Ureter (tissue), 1 donor: ENCODE data around the gene ZC3HAV1. TPM values are rescaled to one million over a fixed set of nuclear protein-coding genes. Genes with fewer than 3 reads are reported as not detected.
"Not testable (repeated sequence)": the region's sequence is repeated elsewhere in the genome, so short reads cannot be mapped to it uniquely, and the experiment has no call there.

Experiments
- DNase-seq: peaks from one replicate; pipeline ENCODE4 v3.0.0-alpha.2; 2020; ENCODE audit warnings: low spot score
- total RNA-seq: library from RNA; stranded (reverse); gene quantifications from one replicate; pipeline ENCODE4 v1.2.4, GENCODE V29; 2023
- donor health status: DM: yes; HTN: yes; CAD: no.

Gene ZC3HAV1
- total RNA-seq, 1 donor from 2014 or later: 30.0 TPM

DNA sequence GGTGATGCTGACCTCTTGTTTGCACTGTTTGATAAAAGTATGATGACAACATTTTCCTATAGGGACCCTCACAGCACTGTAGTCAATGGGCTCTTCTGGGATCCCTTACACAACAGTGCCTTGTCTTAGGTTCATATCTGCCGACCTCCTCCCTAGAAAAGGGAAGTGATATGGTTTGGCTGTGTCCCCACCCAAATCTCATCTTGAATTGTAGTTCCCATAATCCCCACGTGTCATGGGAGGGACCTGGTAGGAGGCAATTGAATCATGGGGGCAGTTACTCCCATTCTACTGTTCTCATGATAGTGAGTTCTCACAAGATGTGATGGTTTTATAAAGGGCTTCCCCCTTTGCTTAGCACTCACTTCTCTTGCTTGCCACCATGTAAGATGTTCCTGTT is 23.1 kb downstream of the ZC3HAV1 start:
- DNase-seq: no peak

DNA sequence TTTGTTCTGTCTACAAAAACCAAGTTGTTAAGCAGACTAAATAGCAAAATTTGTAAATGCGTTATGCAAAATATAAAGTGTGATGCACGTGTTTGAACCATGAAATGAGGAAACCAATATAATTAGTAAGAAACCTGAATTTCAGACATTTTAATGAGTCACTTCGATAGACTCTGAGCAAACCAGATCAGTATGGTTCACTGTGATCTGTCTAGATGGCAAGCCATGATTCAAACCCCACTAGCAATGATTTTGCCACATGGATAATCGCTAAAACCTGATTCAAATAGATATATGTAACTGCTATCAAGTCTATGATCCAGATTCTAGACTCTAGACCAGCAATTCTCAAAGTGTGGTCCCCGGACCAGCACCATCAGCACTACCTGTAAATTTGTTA is 24.8 kb downstream of the ZC3HAV1 start:
- DNase-seq: no peak

DNA sequence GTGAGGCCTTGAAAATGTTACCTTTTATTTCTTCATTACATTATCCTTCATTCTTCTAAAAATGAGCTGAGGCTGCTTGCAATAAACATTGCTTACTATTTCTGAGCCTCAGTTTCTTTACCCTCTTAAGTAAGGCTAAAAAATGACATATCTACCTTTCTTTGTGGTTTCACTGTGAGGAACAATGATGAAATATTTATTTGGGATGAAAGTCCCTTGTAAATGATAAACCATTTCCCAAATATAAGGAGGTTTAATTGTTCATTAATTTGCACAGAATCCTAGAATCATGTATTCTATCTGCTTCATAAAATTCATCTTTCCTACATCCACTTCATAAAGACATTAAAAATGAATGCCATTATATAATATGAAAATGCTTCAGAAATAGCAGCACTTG is 27.9 kb downstream of the ZC3HAV1 start:
- no peak for DNase-seq

DNA sequence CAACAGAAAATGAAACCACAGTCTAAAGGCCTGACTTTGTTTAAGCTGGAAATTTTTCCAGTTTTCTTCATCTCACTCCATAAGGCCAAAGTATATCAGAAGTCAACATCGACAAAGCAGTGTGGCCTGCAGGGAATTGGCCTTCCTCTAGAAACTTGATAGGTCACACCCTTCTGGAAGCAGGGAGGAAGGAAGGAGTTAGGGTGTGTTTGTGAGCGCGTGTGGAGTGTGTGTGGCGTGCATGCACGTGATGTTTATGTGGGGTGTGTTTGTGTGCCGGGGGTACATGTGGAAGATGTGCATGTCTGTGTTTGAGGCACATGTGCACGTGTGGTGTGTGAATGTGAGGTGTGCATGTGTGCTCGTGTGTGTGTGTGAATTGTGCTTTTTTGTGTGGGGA is 28.6 kb downstream of the ZC3HAV1 start:
- no peak for DNase-seq

DNA sequence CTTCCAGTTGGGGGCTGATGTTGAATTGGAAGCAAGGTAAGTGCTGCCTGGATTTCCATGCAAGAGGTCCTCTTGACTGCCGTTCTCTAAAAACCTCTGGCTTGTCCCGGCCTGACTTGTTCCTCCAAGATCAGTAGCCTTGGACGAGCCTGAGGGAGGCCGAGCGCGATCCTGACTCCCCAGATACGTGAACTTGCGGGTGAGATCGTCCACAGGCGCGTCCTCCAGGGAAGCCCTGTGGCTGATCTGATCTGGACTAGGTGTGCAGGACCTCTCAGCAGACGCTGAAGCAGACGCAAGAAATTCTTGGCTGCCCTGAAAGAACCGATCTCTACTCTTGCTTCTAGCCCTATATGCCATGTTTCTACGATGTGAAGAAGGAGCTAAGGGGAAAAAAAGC is 29.7 kb downstream of the ZC3HAV1 start:
- DNase-seq: peak; percentile 32

DNA sequence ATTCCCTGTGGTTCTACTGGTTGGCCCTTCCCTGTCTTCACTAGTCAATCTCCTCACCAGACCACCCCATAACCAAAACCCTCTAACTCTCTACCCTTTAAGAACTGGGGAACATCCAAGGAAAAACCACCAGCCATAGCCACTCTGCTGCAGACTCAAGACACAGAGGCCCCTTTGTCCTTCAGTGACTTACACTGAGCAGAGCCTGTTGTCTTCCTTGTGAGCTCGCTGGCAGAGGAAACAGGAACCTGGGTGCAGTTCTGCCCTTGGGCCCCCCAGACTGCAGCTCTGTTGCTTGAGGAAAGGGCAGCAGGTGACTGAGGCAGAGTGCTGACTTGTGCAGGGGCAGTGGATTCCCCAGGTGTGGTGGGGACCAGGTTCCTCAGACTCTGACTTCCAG is 30.6 kb downstream of the ZC3HAV1 start:
- DNase-seq: no peak

DNA sequence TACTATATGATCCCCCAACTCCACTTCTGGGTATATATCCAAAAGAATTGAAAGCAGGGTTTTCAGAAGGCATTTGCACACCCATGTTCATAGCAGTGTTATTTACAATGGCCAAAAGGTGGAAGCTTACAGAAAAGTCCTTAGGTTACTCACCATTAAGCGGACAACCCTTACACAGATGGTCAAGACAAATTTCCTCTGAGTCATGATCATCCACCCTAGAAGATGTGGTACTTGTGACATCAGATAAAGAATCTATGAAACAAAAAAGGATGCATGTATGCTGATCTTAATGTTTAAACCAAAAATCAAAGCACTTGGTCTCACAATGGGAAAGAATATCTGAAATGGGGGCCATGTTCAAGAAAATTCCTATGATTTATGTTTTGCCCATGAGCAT is 31.1 kb downstream of the ZC3HAV1 start:
- DNase-seq: no peak

DNA sequence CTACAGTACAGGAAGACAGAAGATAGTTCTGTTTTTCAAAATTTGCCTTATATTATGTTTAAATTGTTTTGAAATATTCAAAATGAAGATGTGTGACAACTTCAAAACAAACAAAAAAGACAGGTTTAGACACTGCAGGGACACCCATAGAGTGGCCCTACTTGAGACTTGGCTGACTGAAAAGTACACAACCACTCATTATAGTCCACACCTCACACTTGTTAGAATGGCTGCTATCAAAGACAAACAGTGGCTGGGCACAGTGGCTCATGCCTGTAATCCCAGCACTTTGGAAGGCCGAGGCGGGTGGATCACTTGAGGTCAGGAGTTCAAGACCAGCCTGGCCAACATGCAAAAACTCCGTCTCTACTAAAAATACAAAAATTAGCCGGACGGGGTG is 31.8 kb downstream of the ZC3HAV1 start:
- not testable (repeated sequence) for DNase-seq

DNA sequence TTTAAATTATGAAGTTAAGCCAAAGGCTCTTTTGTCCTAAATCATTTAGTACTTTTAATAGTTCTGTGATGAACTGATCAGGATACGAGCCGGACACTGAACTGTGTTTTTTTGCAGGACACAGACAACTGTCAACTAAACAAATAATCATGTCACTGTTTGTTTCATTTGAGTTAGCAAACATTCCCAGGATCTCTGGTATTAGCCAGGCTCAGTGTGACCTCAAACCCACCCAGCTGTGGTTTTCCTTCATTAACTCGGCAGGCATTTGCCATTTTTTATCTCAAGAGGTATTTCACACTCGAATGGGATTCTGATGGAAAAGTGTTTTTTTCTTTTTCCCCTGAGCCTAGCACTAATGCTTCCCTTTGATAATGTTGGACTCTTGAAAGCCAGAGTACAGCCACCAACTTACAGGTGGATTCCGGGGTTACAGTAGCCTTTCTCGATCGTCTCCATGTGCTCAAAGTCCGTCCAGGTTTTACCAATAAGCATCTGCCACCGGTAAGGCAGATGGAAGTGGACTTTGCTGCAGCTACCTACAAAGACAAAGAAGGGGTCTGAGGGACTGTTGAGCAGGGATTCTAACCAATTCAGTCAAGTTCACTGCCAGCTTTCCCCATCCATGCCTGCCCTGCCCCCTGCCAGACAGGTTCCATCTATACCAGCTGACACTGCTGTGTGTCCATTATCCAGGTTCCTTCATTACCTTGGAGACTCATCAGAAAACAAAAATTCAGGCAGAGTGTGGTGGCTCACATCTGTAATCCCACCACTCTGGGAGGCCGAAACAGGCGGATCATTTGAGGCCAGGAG is 33.4 kb downstream of the ZC3HAV1 start:
- DNase-seq: no peak

DNA sequence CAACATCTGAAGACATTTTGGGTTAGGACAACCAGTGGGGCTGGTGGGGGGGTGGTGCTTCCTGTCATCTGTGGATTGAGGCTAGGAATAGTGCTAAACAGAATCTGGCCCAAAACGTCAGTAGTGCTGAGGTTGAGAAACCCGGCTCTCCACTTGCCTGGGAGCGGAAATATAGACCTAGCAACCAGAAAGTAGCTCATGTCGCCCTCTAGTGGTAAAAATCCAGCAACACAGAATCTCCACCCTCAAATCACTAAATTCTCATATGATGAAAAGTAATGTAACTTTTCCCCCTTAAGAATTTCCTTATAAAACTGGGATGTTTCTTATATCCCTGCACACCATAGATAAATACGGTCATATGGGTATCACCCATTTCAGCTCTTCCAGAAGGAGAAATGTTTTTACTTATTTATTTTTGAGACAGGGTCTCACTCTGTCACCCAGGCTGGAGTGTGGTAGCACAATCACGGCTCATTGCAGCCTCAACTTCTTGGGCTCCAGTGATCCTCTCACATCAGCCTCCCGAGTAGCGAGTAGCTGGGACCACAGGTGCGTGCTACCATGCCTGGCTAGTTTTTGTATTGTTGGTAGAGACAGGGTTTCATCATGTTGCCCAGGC is 34.4 kb downstream of the ZC3HAV1 start:
- peak; percentile 75 for DNase-seq

DNA sequence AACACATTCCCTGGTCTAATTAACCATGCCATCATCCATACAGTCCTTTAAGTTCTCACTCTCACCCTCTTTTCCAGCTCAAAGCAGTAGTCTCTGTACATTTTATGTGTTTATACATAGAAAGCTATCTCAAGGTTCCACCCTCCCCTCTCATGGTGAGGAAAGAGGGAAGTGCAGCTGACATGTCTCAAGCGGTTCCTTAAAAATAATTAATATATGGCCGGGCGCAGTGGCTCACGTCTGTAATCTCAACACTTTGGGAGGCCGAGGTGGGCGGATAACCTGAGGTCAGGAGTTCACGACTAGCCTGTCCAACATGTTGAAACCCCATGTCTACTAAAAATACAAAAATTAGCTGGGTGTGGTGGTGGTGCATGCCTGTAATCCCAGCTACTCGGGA is 36.7 kb downstream of the ZC3HAV1 start:
- DNase-seq: no peak

DNA sequence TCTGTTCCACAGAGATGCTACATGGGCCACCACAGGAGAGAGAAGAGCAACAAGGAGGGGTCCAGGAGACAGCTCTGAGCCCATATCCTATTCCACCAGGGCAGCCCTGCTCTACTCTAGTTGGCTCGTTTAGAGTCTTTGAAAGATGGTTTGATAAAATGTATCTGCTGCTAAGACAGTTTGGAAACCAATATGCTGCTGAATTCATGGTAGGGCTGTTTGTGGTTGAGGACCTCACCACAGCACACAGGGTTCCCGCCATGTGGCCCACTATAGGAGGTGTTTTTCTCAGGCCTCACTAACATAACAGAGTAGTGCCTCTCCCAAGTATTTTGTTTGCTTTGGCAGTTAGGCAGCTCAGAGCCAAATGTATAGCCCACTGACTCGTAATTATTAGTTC is 37.8 kb downstream of the ZC3HAV1 start:
- no peak for DNase-seq

DNA sequence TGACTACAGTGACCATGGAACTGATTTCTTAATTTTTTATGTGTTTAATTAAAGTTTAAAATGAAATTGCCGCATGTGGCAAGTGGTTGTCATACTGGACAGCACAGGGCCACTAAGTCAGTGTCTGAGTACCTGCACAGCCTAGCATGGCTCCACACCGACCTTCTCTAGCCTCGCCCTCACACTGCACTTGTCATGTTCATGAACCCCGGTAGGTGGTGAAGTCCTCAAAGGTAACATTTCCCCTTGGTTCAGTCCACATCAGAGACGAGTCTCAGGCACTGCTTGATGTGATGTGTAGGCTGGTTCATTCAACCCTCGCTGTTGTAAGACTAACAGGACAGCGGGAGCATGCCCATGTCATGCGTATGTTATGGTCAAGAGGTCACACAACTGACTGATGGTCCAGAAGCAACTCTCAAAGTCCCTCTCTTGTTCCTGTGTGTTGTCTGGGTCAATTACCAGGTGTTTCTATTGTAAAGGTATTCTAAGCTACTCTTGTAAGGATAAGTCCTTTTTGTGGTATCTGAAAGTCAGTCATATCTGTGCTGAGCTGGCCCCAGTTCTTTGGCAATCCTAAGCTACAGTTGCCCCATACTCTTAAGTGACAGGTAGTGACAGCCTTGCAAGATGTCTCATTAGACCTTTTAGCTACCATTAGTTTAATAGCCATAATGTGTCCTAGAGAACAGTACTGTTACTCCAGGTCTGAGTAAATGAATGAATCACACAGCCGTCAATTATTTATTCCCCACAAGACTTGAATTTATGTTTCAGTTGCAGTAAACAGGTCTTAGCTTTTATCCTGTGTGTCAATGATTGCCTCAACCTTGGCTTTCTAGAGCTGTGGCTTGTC is 40.7 kb downstream of the ZC3HAV1 start:
- DNase-seq: no peak

DNA sequence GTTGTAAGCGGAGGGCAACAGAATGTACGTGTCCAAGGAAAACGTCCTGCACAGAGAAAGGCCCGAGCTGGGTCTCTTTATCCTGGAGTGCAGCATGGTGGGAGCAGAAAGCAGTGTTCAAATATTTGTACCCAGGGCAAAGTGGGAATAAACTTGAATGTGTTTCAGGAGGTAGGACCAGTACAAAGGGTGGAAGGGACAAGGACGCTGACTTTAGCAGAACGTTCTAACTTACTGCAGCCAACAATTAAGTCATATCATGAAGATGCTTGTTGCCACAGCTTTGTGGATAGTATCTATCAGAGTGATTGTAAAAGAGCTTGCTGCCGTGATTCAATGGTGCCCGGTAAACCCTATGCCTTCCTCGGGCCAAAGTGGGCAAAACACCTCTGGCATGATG is 43.2 kb downstream of the ZC3HAV1 start:
- DNase-seq: no peak

DNA sequence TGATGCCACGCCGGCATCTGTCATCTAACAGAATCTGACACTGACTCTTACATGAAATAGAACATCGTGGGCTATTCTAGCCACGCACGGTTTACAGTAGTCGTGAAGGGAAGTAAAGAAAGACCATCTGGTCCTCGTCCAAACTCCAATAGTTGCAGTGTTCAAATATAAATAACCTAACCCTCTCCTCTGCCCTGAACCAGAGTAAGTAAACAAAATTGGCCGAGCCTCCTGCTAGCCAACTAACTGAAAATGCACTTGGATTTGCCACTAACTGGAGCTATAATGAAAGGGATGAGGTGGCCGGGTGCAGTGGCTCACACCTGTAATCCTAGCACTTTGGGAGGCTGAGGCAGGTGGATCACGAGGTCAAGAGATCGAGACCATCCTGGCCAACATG is 44.2 kb downstream of the ZC3HAV1 start:
- DNase-seq: no peak

DNA sequence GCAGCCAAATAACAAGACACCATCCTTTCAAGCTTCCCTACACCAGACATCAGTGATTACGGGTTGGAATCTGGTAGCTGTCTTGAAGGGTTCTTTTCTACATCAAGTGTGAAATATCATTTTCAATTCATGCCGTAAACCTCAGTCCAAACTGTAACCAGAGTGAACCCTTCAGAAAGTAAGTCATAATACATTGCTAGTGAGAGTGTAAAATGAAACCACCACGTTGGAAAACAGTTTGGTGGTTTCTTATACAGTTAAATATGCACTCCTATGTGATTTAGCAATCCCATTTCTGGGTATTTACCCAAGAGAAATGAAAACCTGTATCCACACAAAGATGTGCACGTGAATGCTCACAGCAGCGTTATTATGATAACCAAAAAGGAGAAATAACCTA is 48.1 kb downstream of the ZC3HAV1 start:
- DNase-seq: no peak

DNA sequence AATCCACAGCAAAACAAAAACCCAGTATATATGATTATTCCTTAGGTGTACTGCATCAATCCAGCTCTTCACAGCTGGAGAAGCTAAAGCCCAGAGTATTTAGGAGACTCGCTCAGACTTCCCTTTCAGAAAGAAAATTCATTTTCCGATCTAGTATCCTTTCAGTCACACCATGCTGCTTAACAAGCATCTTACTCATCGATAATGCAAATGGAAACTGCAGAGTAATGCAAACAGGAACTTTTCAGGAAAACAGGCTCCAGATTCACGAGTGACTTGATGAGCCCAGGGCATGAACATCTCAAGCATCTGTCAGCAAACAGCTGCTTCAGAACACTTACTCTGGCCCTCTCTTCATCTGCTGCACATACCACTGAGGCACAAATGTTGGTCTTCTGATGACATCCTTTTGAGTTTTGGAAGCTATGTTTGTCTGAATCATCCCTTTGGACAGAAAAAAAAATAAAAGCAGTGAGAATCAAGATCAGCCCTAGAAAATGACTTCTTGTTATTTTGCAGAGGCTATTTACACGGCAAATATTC is 48.8 kb downstream of the ZC3HAV1 start:
- DNase-seq: no peak

DNA sequence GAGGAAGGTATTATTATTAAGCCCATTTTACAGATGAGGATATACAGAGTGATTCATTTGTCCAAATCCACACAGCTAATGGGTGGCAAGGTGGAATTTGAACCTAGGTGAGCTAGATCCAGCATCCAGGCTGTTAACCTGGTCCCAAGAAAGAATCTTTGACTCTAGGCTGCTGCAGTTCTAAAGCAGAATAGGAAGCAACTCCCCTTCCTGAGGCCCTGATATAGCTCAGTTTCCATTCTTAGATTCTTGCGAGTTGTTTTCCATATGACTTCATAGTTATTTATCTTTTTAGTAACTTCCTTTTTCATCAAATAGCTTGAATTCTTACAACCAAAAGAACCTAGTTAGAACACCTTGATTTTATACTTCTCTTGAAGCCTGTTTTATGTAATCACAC is 49.6 kb downstream of the ZC3HAV1 start:
- no peak for DNase-seq

DNA sequence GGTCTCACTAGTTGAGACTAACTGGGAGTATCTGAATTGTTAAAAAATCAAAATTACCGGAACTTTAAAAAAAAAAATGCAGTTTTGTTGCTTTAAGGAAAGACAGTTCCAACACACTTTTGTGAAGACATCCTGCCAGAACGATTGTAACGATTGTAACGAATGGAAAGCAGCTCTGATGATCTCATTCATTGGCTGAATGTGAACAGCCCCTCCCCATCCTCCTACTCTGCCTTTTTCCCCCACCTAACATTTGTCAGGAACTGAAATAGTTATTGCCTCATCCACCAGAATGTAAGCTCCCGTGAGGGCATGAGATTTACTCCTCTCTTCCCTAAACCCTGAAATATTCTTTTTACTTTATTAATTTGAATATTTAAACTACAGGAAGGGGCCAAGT is 50.6 kb downstream of the ZC3HAV1 start:
- no peak for DNase-seq

DNA sequence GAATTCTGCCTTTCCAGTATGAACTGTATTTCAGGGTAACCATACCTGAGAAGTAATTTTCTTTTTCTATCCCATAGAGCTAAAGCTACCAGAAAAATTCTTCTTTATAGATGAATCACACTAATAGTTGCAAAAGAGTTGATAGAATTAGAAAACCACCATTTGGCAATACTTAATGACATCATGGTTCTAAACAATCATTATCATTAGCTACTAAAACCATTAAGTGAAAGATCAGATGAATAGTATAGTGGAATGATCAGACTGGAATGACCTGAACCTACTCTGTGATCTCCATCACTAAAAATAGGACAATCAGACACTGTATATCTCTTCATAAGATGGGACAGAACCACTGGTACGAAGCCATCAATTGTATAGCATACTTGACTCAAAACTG is 53.8 kb downstream of the ZC3HAV1 start:
- no peak for DNase-seq

DNA sequence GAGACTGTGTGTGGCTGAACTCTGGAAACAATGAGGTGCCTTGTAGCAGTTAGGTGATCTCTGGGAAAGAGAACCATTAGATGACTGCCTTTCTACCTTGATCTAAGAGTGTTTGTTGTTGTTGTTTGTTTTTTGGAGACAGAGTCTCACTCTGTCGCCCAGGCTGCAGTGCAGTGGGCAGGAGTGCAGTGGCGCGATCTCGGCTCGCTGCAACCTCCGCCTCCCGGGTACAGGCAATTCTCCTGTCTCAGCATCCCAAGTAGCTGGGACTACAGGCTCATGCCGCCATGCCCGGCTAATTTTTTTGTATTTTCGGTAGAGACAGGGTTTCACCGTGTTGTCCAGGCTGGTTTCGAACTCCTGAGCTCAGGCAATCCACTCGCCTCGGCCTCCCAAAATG is 54.9 kb downstream of the ZC3HAV1 start:
- DNase-seq: not testable (repeated sequence)

DNA sequence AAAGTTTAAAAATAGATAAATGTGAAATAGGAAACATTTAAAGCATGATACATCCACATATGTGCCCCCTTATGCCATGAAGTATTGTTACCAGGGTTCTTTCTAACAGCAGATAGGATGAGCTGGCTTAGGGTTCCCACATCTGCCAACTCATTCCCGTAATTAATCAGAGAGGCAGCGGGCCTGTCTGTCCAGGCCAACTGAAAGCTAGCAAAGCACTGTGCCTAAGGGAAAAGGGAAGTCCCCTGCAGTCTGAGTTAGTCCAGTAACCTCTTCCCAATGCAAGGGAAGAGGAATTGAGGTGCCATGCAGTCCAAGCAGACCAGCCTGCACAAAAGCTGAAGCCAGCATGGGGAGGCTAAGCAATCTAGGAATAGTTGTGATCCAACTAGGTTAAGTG is 55.4 kb downstream of the ZC3HAV1 start:
- no peak for DNase-seq
